Activated CD8-positive, alpha-beta T cell treated with anti-CD3 and anti-CD28 coated beads, Interleukin-2, amount 10 ng/mL, durations not matched to agents 7 days and 5 days (primary cell): ENCODE data around the gene RHOC. TPM values are rescaled to one million over a fixed set of nuclear protein-coding genes. Genes with fewer than 3 reads are reported as not detected.

ENCODE experiments used
- ATAC-seq: fragments of 150-1000 bp; cut with Tn5 transposase; one replicate; pipeline ENCODE4 v1.10.0; 2021; ENCODE audit warnings: moderate library complexity
- CTCF ChIA-PET: fragments of 350-600 bp; sonication (Branson Sonifier 250); formaldehyde crosslinking; loops from one replicate; lab custom pipeline; 2021; ENCODE audit warnings: antibody characterized with exemption; lab: Charles Lee
- POLR2A ChIA-PET: fragments of 350-600 bp; sonication (Branson Sonifier 250); formaldehyde crosslinking; loops from one replicate; lab custom pipeline; 2021; ENCODE audit warnings: antibody characterized with exemption; lab: Charles Lee
- DNase-seq: peaks from one replicate; pipeline ENCODE4 v3.0.0-alpha.2; 2020
- H3K27ac Mint-ChIP-seq: one replicate; pipeline ENCODE4 v1.8.0; 2021; ENCODE audit warnings: mild to moderate bottlenecking, mixed read lengths
- H3K27me3 Mint-ChIP-seq: one replicate; pipeline ENCODE4 v1.8.0; 2021; ENCODE audit warnings: low read depth, mixed read lengths
- H3K36me3 Mint-ChIP-seq: one replicate; pipeline ENCODE4 v1.8.0; 2021; ENCODE audit warnings: low read depth, mixed read lengths
- H3K4me1 Mint-ChIP-seq: one replicate; pipeline ENCODE4 v1.8.0; 2021; ENCODE audit warnings: low read depth, mixed read lengths
- H3K4me3 Mint-ChIP-seq: one replicate; pipeline ENCODE4 v1.8.0; 2021; ENCODE audit warnings: mild to moderate bottlenecking, mixed read lengths
- H3K9me3 Mint-ChIP-seq: one replicate; pipeline ENCODE4 v1.8.0; 2022; ENCODE audit warnings: mixed read lengths; ENCODE audit not compliant: insufficient read depth
- total RNA-seq, 2 experiments: library from RNA; stranded (reverse); gene quantifications; one replicate each; pipeline ENCODE4 v1.2.3, GENCODE V29; 2021

RHOC gene
- total RNA-seq, 2 experiments from 2014 or later: 85.6 to 93.8 TPM

GRCh38 chr1:112708489-112708888, 1.6 kb upstream of the RHOC start:
- Mint-ChIP-seq H3K4me1 (peaks cover 32% of the 10 kb centered on the region), H3K4me3 (no peak overlapping the region), H3K9me3 (no peaks in the 10 kb centered on the region), H3K27me3 (peaks cover 38% of the 10 kb centered on the region), H3K27ac (no peak overlapping the region), H3K36me3 (peaks cover 5% of the 10 kb centered on the region)
- ChIA-PET POLR2A (interaction anchor here (1.2 to 1.4 kb wide), 2 partner anchors 34 to 207 kb away, joined by 4 to 6 read pairs; partner anchors contain the start of gene MOV10), CTCF (interaction anchor here (0.8 to 5.5 kb wide), 18 partner anchors 9 to 364 kb away, joined by 3 to 49 read pairs (median 4); partner anchors contain the start of genes LRIG2 and MOV10)
- DNase-seq (no peak), ATAC-seq (no peak)

DNA sequence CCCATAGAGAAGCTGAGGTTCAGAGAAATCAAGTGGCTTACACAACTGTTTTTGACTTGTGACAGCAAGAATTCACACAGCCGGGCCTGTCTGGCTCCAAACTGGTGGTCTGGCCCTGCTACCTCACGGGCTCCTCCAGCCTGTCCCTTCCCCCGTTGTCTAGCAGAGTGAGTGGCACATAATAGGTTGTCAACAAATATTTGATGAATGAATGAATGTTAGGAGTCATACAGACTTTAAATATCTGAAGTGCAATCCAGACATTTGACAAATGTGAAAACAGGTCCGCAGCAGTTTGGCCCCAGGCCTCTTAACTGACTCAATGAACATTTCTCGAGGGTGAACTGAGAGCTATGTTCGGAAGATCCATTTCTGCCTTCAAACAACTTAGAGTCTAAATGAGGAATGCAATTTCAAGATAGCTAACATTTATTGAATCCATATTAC, 1.1 kb upstream of the RHOC start:
- DNase-seq (no peak), ATAC-seq (no peak)
- ChIA-PET POLR2A (interaction anchor here (1.2 to 1.4 kb wide), 2 partner anchors 33 to 206 kb away, joined by 4 to 6 read pairs; partner anchors contain the start of gene MOV10), CTCF (interaction anchor here (0.8 to 5.5 kb wide), 18 partner anchors 9 to 365 kb away, joined by 3 to 49 read pairs (median 4); partner anchors contain the start of genes LRIG2 and MOV10)
- Mint-ChIP-seq H3K4me1 (peaks cover 35% of the 10 kb centered on the region), H3K27ac (no peak overlapping the region), H3K36me3 (peaks cover 9% of the 10 kb centered on the region), H3K4me3 (peak overlapping the region; percentile 72), H3K27me3 (peaks cover 33% of the 10 kb centered on the region), H3K9me3 (no peaks in the 10 kb centered on the region)

DNA sequence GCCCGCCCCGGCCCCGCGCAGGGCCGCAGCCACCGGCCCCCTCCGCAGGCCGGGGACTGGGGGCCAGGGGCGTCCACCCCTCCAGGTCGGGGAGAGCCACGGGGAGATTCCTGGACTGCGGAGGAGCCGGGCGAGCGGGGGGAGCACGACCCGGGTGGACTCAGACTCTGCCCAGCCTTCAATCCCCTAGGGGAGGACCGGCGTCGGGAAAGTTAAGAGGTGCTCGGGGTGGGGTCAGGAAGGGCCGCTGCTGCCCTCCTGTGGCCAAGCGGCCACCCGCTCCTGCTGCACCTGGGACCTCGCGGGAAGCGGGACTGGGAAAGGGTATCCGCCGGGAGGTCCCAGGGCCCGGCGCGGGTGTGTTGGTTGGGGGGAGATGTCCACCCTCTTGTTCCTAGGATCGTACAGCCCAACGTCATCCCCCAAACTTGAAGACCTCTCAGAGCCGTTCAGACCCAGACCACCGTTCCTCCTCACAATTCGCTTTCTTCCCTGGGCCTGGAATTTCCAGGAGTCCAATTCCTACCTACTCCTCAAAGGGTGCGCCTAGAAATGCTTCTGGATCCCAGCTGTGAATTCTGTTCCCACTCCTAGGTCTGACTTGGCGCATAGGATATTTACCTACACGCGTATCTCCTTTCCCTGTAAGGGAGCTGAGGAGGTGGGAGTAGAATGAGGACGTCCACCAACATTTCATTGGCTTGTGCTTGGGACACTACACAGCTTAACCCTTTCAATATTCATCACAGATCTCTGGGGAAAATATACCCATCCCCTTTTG, 484 bp upstream of the RHOC start:
- peaks cover 28% of the 10 kb centered on the region for H3K27me3 Mint-ChIP-seq
- H3K9me3 Mint-ChIP-seq: no peaks in the 10 kb centered on the region
- peak; percentile 72 for DNase-seq
- ChIA-PET POLR2A (interaction anchor here (0.6 to 1.4 kb wide), 3 partner anchors 33 to 205 kb away, joined by 4 to 6 read pairs (median 4); partner anchors contain the start of gene MOV10), CTCF (interaction anchor here (0.8 to 5.5 kb wide), 16 partner anchors 10 to 366 kb away, joined by 3 to 49 read pairs (median 4); partner anchors contain the start of genes LRIG2 and MOV10)
- H3K4me3 Mint-ChIP-seq: peak overlapping the region; percentile 72
- peaks cover 15% of the 10 kb centered on the region for H3K36me3 Mint-ChIP-seq
- ATAC-seq: peak; percentile 71
- peak overlapping the region; percentile 30 for H3K27ac Mint-ChIP-seq
- peaks cover 41% of the 10 kb centered on the region for H3K4me1 Mint-ChIP-seq

GRCh38 chr1:112704934-112705627, 1.8 kb downstream of the RHOC start:
- H3K36me3 Mint-ChIP-seq: peaks cover 31% of the 10 kb centered on the region
- peak overlapping the region; percentile 92 for H3K27ac Mint-ChIP-seq
- peaks cover 64% of the 10 kb centered on the region for H3K4me1 Mint-ChIP-seq
- ChIA-PET CTCF (interaction anchor here (1.0 to 6.9 kb wide), 7 partner anchors 12 to 368 kb away, joined by 4 to 56 read pairs (median 12); partner anchors contain the start of genes LRIG2, MOV10 and PPM1J), POLR2A (interaction anchor here (0.5 to 3.5 kb wide), 6 partner anchors 10 to 98 kb away, joined by 3 to 36 read pairs (median 6); partner anchors contain the start of genes CAPZA1, MOV10, PPM1J and ST7L)
- DNase-seq: peak; percentile 86
- peak overlapping the region; percentile 79 for H3K4me3 Mint-ChIP-seq
- H3K9me3 Mint-ChIP-seq: no peaks in the 10 kb centered on the region
- peak; percentile 72 for ATAC-seq
- peaks cover 18% of the 10 kb centered on the region for H3K27me3 Mint-ChIP-seq

GRCh38 chr1:112704391-112704933, 2.5 kb downstream of the RHOC start:
- ATAC-seq: no peak
- H3K27ac Mint-ChIP-seq: peak overlapping the region; percentile 92
- no peak for DNase-seq
- peak overlapping the region; percentile 79 for H3K4me3 Mint-ChIP-seq
- POLR2A ChIA-PET: interaction anchor here (0.5 to 3.5 kb wide), 7 partner anchors 11 to 99 kb away, joined by 3 to 36 read pairs (median 4); partner anchors contain the start of genes CAPZA1, MOV10, PPM1J and ST7L
- no peaks in the 10 kb centered on the region for H3K9me3 Mint-ChIP-seq
- peaks cover 38% of the 10 kb centered on the region for H3K36me3 Mint-ChIP-seq
- peaks cover 16% of the 10 kb centered on the region for H3K27me3 Mint-ChIP-seq
- CTCF ChIA-PET: interaction anchor here (1.0 to 6.9 kb wide), 7 partner anchors 12 to 368 kb away, joined by 4 to 56 read pairs (median 12); partner anchors contain the start of genes LRIG2, MOV10 and PPM1J
- peaks cover 71% of the 10 kb centered on the region for H3K4me1 Mint-ChIP-seq

- POLR2A ChIA-PET: interaction anchor here (0.8 to 3.5 kb wide), 7 partner anchors 12 to 85 kb away, joined by 3 to 36 read pairs (median 5); partner anchors contain the start of genes CAPZA1, MOV10, PPM1J and ST7L
These were observed 3.2 kb downstream of the RHOC start for GRCh38 chr1:112703706-112704105.

DNA sequence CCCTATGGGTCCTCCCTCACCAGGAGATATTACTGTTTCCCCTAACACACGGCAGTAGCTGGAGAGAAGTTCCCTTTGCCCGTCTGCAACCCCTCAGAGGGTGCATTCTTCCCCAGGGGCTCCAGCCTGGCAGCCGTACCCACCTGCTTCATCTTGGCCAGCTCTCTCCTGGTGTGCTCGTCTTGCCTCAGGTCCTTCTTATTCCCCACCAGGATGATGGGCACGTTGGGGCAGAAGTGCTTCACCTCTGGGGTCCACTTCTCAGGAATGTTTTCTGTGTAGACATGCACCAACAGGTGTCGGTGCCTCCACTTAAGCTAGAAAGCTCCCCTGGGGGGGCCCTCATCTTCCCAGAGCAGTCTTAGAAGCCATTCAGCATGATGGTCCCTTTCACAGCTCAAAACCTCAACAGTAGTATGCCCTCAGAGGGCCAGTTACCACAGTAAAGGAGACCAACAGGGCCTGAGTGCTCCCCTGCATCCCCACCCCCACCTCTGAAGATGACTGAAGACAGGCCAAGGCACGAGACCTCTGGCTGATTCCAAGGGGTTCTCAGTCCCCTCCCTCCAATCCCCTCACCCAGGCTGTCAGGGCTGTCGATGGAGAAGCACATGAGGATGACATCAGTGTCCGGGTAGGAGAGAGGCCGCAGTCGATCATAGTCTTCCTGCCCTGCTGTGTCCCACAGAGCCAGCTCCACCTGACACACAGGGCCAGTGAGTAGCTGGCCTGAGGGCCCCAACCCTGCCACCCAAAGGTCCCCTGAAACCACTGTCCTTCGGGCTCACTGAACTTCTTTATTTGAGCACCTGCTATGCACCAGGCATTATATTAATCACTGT, 4.3 kb downstream of the RHOC start:
- ATAC-seq (no peak), DNase-seq (no peak)
- peaks cover 4% of the 10 kb centered on the region for H3K27me3 Mint-ChIP-seq
- peak overlapping the region; percentile 91 for H3K27ac Mint-ChIP-seq
- CTCF ChIA-PET: interaction anchor here (0.7 to 6.9 kb wide), 7 partner anchors 14 to 370 kb away, joined by 3 to 56 read pairs (median 12); partner anchors contain the start of genes LRIG2, MOV10 and PPM1J
- peaks cover 49% of the 10 kb centered on the region for H3K36me3 Mint-ChIP-seq
- POLR2A ChIA-PET: interaction anchor here (1.0 to 3.5 kb wide), 4 partner anchors 12 to 84 kb away, joined by 3 to 36 read pairs (median 4); partner anchors contain the start of genes CAPZA1, MOV10 and ST7L
- no peaks in the 10 kb centered on the region for H3K9me3 Mint-ChIP-seq
- peaks cover 72% of the 10 kb centered on the region for H3K4me1 Mint-ChIP-seq
- no peak overlapping the region for H3K4me3 Mint-ChIP-seq

More at GRCh38 chr1:112703706-112704105, 3.2 kb downstream of the RHOC start:
- Mint-ChIP-seq H3K4me3 (peak overlapping the region; percentile 79), H3K4me1 (peaks cover 73% of the 10 kb centered on the region), H3K27ac (peak overlapping the region; percentile 92), H3K9me3 (no peaks in the 10 kb centered on the region), H3K27me3 (peaks cover 13% of the 10 kb centered on the region), H3K36me3 (peaks cover 45% of the 10 kb centered on the region)
- CTCF ChIA-PET: interaction anchor here (1.5 to 6.9 kb wide), 5 partner anchors 13 to 312 kb away, joined by 4 to 56 read pairs (median 14); partner anchors contain the start of genes MOV10 and PPM1J
- DNase-seq (no peak), ATAC-seq (no peak)

DNA sequence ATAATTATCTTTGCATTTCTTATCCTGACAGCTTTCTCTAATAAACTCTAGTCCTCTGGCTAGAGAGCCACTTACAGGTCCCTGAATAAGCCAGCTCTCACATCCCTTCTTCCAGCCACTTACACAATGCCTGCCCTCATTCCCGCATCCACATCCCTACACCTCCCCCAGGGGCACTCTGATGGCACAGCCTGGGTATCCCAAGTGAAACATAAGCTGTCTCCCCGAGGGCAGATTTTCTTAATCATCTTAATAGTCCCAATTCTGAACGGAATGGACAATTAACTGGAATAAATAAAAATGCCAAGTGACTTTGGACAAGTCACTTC, 4.9 kb downstream of the RHOC start:
- ATAC-seq: no peak
- H3K36me3 Mint-ChIP-seq: peaks cover 51% of the 10 kb centered on the region

DNA sequence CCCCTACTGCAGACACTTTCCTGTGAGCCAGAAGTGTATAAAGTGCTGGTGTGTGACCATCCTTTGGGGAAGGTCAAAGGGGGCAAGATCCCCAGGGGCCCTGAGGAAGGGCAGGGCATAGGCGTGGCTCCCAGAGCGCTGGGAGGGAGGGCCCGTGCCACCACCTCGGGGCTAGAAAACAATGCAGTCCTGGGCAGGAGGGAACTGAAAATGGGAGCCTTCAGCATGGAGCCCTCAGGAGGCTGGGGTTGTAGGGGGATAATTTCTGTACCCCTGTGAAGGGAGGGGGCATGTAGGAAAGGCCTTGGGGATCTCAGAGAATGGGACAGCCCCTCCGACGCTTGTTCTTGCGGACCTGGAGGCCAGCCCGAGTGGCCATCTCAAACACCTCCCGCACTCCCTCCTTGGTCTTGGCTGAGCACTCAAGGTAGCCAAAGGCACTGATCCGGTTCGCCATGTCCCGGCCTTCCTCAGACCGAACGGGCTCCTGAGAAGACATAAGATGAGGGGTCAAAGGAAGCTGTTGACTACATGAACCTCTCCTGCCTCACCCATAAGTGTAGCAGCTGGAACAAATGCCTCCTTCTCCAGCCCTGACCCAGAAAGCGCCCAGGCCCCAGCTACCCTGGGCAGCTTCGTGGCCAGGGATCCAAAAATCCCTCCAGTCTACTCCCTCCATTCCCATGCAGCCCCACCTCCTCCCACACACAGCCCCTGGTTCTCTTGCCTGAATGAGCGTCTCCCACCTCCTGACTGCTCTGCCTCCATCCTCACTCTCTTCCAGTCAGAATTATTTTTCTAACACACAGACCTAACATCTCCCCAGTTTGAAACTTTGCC, 5.5 kb downstream of the RHOC start:
- H3K4me3 Mint-ChIP-seq: no peak overlapping the region

More for the DNA sequence above, 4.9 kb downstream of the RHOC start:
- Mint-ChIP-seq H3K4me1 (peaks cover 70% of the 10 kb centered on the region), H3K27ac (peak overlapping the region; percentile 91), H3K9me3 (no peaks in the 10 kb centered on the region), H3K27me3 (no peaks in the 10 kb centered on the region), H3K4me3 (no peak overlapping the region)
- no peak for DNase-seq
- CTCF ChIA-PET: interaction anchor here (1.0 to 6.9 kb wide), 3 partner anchors 15 to 200 kb away, joined by 3 to 56 read pairs (median 3); partner anchors contain the start of genes MOV10 and PPM1J
- POLR2A ChIA-PET: interaction anchor here (1.0 to 3.5 kb wide), 3 partner anchors 11 to 84 kb away, joined by 3 to 36 read pairs (median 5); partner anchors contain the start of genes CAPZA1, MOV10 and ST7L

More for the DNA sequence above, 5.5 kb downstream of the RHOC start:
- DNase-seq: no peak
- CTCF ChIA-PET: interaction anchor here (1.0 to 6.9 kb wide), 3 partner anchors 15 to 199 kb away, joined by 3 to 56 read pairs (median 3); partner anchors contain the start of genes MOV10 and PPM1J
- no peaks in the 10 kb centered on the region for H3K9me3 Mint-ChIP-seq
- H3K27ac Mint-ChIP-seq: peak overlapping the region; percentile 91
- ATAC-seq: no peak
- H3K27me3 Mint-ChIP-seq: no peaks in the 10 kb centered on the region
- H3K36me3 Mint-ChIP-seq: peaks cover 55% of the 10 kb centered on the region
- POLR2A ChIA-PET: interaction anchor here (0.9 to 3.7 kb wide), 3 partner anchors 27 to 82 kb away, joined by 5 to 21 read pairs (median 5); partner anchors contain the start of genes MOV10 and ST7L
- peaks cover 70% of the 10 kb centered on the region for H3K4me1 Mint-ChIP-seq
